Measurements from ENCODE around the gene PCNX2. TPM values are rescaled to one million over a fixed set of nuclear protein-coding genes. Genes with fewer than 3 reads are reported as not detected.

Gene PCNX2
- total RNA-seq, 1 donor from 2014 or later, result 18.4 TPM

DNA sequence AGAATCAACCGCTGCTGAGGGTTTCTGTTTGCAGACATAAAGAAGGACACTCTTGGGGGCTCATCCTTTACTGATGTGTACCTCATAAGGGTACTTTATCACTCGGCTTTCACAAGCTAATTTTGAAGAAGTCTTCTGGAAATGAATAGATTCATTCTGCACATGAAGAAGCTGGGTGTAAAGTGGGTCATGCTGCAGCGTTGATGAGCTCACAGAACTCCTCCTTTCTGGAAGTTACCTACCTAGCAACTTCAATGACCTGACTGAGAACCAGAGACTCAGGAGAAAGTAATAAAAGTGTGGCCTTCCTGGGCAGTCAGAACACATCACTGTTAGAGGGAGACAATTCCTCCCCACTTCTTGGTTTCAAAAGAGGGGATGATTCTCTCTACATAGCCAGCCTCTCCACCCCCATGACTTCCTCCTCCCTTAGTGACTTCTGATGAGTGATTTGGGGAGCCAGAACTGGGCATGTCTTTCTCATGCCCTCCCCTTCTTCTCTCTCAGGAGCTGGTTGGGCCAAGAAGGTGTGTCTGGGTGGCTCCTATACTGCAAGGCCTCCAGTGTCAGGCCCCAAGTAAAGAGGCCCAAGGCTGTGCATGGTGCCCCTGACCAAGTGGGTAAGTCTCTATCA lies 27.0 kb downstream of the PCNX2 start:
- Mint-ChIP-seq H3K27me3 (no peaks in the 10 kb centered on the region), H3K9me3 (no peaks in the 10 kb centered on the region), H3K27ac (no peak overlapping the region), H3K36me3 (peaks cover 5% of the 10 kb centered on the region), H3K4me3 (no peak overlapping the region), H3K4me1 (ENCODE audit: unreplicated experiment) (no peaks in the 10 kb centered on the region)
- TF ChIP-seq, protein P1, sequence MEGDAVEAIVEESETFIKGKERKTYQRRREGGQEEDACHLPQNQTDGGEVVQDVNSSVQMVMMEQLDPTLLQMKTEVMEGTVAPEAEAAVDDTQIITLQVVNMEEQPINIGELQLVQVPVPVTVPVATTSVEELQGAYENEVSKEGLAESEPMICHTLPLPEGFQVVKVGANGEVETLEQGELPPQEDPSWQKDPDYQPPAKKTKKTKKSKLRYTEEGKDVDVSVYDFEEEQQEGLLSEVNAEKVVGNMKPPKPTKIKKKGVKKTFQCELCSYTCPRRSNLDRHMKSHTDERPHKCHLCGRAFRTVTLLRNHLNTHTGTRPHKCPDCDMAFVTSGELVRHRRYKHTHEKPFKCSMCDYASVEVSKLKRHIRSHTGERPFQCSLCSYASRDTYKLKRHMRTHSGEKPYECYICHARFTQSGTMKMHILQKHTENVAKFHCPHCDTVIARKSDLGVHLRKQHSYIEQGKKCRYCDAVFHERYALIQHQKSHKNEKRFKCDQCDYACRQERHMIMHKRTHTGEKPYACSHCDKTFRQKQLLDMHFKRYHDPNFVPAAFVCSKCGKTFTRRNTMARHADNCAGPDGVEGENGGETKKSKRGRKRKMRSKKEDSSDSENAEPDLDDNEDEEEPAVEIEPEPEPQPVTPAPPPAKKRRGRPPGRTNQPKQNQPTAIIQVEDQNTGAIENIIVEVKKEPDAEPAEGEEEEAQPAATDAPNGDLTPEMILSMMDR (conservative IDR thresholded peaks at IDR 0.05), result no peak
- no peak for DNase-seq (ENCODE audit: extremely low spot score, unreplicated experiment)

DNA sequence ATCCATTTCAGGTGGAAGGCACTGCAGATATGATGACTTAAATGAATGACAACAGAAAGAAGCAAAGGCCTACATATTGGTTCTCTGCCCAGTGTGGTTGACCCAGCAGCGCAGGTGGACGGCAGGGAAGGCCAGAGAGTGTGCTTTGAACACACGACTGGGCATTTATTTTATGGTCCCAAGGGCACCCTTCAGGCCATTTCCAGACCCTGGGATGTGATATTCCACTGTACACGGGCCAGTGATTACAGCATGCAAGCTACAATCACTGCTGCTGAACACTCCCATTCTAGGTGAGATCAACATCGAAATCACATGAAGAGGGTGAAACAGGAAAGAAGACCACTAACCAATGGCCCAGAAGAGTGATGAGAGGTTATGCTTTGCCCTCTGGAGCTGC lies 33.8 kb downstream of the PCNX2 start:
- H3K27me3 Mint-ChIP-seq, result no peaks in the 10 kb centered on the region
- no peak overlapping the region for H3K4me3 Mint-ChIP-seq
- H3K4me1 Mint-ChIP-seq (ENCODE audit: unreplicated experiment), result no peaks in the 10 kb centered on the region
- peaks cover 31% of the 10 kb centered on the region for H3K36me3 Mint-ChIP-seq
- no peaks in the 10 kb centered on the region for H3K9me3 Mint-ChIP-seq
- TF ChIP-seq, protein P1 (conservative IDR thresholded peaks at IDR 0.05), result no peak
- DNase-seq (ENCODE audit: extremely low spot score, unreplicated experiment), result no peak
- H3K27ac Mint-ChIP-seq, result no peak overlapping the region

DNA sequence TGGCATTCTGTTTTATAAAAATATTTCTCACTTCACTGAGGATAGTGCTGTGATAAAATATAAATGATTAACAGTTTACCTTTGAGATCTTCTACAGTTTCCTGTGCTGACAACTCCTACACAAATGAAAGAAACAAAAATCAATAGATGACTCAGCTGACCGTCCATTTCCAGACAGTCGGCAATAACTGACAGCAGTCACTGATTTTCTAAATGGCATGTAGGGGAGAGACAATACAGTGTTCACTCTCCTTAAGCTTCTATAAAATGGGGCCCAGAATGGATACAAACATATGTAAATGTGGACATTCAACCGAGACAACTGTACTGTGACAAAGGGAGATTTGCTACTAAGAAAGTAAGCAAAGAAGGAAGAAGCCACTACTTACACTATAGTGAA lies 34.3 kb downstream of the PCNX2 start:
- H3K4me1 Mint-ChIP-seq (ENCODE audit: unreplicated experiment), result no peaks in the 10 kb centered on the region
- no peaks in the 10 kb centered on the region for H3K27me3 Mint-ChIP-seq
- H3K27ac Mint-ChIP-seq, result no peak overlapping the region
- TF ChIP-seq, protein P1 (conservative IDR thresholded peaks at IDR 0.05), result no peak
- no peak overlapping the region for H3K4me3 Mint-ChIP-seq
- H3K9me3 Mint-ChIP-seq, result no peaks in the 10 kb centered on the region
- H3K36me3 Mint-ChIP-seq, result peaks cover 32% of the 10 kb centered on the region
- DNase-seq (ENCODE audit: extremely low spot score, unreplicated experiment), result no peak

DNA sequence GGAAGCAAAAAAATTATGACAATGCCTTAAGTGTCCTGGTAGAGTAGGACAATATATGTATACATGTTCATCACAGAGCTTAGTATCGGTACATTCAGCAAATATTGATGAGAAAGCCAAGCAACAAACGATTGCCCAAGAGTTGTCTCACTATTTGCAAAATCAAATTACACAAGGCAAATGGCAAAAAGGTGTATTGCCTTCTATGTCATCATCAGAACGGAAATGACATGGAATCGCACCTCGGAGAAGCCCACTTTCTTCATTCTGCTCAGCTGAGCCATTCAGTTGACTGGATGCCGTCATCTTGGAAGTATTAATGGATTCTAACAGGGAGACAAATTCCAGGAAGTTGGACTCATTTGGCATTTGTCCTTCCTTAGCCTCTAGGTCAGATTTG lies 37.7 kb downstream of the PCNX2 start:
- TF ChIP-seq, protein P1 (conservative IDR thresholded peaks at IDR 0.05), result no peak
- H3K36me3 Mint-ChIP-seq, result peaks cover 36% of the 10 kb centered on the region
- no peaks in the 10 kb centered on the region for H3K27me3 Mint-ChIP-seq
- DNase-seq (ENCODE audit: extremely low spot score, unreplicated experiment), result no peak
- no peak overlapping the region for H3K4me3 Mint-ChIP-seq
- peaks cover 9% of the 10 kb centered on the region for H3K4me1 Mint-ChIP-seq (ENCODE audit: unreplicated experiment)
- no peak overlapping the region for H3K27ac Mint-ChIP-seq
- no peaks in the 10 kb centered on the region for H3K9me3 Mint-ChIP-seq

DNA sequence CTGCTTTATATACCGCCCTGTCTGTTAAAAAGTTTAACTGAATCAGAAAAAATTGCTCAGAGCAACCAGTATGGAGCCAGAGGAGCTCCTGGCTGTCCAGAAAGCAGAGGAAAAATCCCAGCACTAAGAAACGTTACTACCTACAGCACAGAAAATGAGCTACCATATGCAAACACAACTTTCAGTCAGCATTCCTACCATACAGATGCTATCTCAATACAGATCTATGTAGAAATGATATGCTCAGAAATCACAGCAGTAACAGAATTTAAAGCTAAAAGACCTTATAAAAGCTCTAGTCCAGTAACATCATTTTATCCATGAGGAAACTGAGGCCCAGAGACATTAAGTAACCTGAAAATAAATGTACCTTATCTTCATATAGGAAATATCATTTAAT lies 38.7 kb downstream of the PCNX2 start:
- Mint-ChIP-seq H3K9me3 (no peaks in the 10 kb centered on the region), H3K27me3 (no peaks in the 10 kb centered on the region)
- TF ChIP-seq, protein P1 (conservative IDR thresholded peaks at IDR 0.05), result no peak

DNA sequence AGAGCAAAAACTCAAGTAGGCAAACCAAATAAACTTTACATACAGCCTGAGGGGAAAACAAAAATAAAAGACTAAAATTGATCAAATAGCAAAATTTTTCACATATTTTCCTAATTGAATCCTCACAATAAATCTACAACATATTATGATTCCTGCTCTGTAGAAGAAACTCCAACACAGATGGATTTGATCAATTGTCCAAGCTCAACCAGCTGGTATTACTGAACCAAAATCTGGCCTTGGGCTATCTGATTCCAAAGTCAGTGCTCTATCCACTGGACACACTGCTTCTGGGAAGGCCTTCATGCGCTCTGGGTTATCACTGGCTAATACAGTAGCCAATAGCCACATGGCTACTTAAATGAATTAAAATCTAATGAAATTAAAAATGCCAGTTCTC lies 39.3 kb downstream of the PCNX2 start:
- DNase-seq (ENCODE audit: extremely low spot score, unreplicated experiment), result no peak
- H3K4me1 Mint-ChIP-seq (ENCODE audit: unreplicated experiment), result peaks cover 9% of the 10 kb centered on the region
- no peak overlapping the region for H3K27ac Mint-ChIP-seq
- H3K4me3 Mint-ChIP-seq, result no peak overlapping the region
- TF ChIP-seq, protein P1 (conservative IDR thresholded peaks at IDR 0.05), result no peak
- no peaks in the 10 kb centered on the region for H3K27me3 Mint-ChIP-seq
- H3K9me3 Mint-ChIP-seq, result no peaks in the 10 kb centered on the region
- peaks cover 30% of the 10 kb centered on the region for H3K36me3 Mint-ChIP-seq

More for the DNA sequence above, 38.7 kb downstream of the PCNX2 start:
- Mint-ChIP-seq H3K4me3 (no peak overlapping the region), H3K36me3 (peaks cover 32% of the 10 kb centered on the region), H3K27ac (no peak overlapping the region), H3K4me1 (ENCODE audit: unreplicated experiment) (peaks cover 9% of the 10 kb centered on the region)
- no peak for DNase-seq (ENCODE audit: extremely low spot score, unreplicated experiment)

All from type B pancreatic cell (in vitro differentiated cells).